ENCODE measurements around the gene AOPEP.
"Not testable (repeated sequence)": the region's sequence is repeated elsewhere in the genome, so short reads cannot be mapped to it uniquely, and the experiment has no call there.

AOPEP gene

DNA sequence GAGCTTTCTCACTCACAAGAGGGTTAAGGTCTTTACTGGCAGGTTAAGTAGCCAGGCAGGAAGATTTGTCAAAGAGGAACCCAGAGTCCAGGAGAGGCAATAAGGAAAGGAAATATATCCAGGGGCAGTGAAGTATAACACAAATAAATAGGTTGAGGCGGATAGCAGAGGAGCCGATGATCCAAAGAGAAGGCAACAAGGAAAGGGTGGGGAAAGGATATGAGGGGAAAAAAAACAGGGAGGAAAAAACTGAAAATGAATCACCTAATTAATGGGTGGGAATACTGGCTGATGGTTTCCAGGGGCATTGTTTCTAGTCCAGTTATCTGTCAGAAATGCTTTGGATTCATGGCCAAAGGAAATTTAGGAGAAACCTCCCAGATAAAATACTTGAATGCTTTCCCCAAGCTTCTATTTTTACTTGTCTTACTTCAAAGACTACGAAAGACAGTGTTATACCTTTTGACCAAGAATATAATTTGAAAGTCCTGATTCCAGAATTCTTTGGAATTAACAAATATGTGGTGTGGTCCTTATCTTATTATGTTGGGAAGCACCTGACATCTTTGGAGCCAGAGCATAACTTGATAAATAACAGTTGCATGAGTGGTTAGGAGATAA lies 146.5 kb downstream of the AOPEP start:
- H2AFZ ChIP-seq (ENCODE audit: low read length), result no peak overlapping the region
- peaks cover 24% of the 10 kb centered on the region for H3K4me1 ChIP-seq (ENCODE audit: insufficient read depth, low read length, severe bottlenecking)
- no peak overlapping the region for H3K4me2 ChIP-seq (ENCODE audit: low read length)

DNA sequence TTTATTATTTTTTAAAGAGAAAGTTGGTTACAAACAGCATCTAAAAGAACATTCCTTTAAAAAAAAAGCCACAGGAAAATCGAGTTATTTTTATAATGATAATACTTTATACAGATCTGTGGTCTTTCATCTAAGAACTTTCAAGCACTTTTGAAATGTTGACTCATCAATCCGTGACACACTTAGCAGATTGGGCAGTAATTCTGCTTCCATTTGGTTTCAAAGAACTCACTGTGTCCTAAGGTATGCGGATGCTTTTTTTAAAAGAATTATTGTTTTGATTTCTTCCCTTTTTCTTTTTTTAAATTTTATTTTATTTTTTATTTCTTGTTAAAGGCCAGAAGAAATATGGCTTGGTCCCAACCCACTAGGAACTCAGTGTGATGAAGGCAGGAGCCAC lies 147.8 kb downstream of the AOPEP start:
- Histone ChIP-seq H3K4me2 (ENCODE audit: low read length) (no peak overlapping the region), H3K27me3 (ENCODE audit: insufficient read depth, low read length) (no peaks in the 10 kb centered on the region), H3K79me2 (ENCODE audit: insufficient read depth, low read length) (no peaks in the 10 kb centered on the region), H2AFZ (ENCODE audit: low read length) (no peak overlapping the region), H3F3A (ENCODE audit: insufficient read depth, low read length) (peaks cover 9% of the 10 kb centered on the region; the same call in 1 of the 2 replicates), H3K9me2 (ENCODE audit: low read depth, low read length) (no peaks in the 10 kb centered on the region), H3K27ac (ENCODE audit: low read depth, low read length, poor library complexity, severe bottlenecking) (no peak overlapping the region), H3K4me3 (ENCODE audit: low read depth, low read length, poor library complexity, severe bottlenecking) (no peak overlapping the region), H3K9me3 (ENCODE audit: low read length) (no peaks in the 10 kb centered on the region), H3K4me1 (ENCODE audit: insufficient read depth, low read length, severe bottlenecking) (peaks cover 20% of the 10 kb centered on the region), H4K20me1 (ENCODE audit: insufficient read depth, low read length) (no peaks in the 10 kb centered on the region), H3K36me3 (ENCODE audit: insufficient read depth, low read length) (no peaks in the 10 kb centered on the region), H3K9ac (ENCODE audit: low read length) (no peak overlapping the region)
- TF ChIP-seq, protein P1, sequence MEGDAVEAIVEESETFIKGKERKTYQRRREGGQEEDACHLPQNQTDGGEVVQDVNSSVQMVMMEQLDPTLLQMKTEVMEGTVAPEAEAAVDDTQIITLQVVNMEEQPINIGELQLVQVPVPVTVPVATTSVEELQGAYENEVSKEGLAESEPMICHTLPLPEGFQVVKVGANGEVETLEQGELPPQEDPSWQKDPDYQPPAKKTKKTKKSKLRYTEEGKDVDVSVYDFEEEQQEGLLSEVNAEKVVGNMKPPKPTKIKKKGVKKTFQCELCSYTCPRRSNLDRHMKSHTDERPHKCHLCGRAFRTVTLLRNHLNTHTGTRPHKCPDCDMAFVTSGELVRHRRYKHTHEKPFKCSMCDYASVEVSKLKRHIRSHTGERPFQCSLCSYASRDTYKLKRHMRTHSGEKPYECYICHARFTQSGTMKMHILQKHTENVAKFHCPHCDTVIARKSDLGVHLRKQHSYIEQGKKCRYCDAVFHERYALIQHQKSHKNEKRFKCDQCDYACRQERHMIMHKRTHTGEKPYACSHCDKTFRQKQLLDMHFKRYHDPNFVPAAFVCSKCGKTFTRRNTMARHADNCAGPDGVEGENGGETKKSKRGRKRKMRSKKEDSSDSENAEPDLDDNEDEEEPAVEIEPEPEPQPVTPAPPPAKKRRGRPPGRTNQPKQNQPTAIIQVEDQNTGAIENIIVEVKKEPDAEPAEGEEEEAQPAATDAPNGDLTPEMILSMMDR (IDR thresholded peaks at IDR 0.05; ENCODE audit: low read length), result no peak
- no peak for TF ChIP-seq EZH2 (IDR thresholded peaks at IDR 0.05; ENCODE audit: borderline replicate concordance, low read length)

More for the DNA sequence above, 146.5 kb downstream of the AOPEP start:
- Histone ChIP-seq H3K9ac (ENCODE audit: low read length) (no peak overlapping the region), H4K20me1 (ENCODE audit: insufficient read depth, low read length) (no peaks in the 10 kb centered on the region), H3K4me3 (ENCODE audit: low read depth, low read length, poor library complexity, severe bottlenecking) (no peak overlapping the region), H3K27me3 (ENCODE audit: insufficient read depth, low read length) (no peaks in the 10 kb centered on the region), H3K36me3 (ENCODE audit: insufficient read depth, low read length) (no peaks in the 10 kb centered on the region), H3K9me2 (ENCODE audit: low read depth, low read length) (no peaks in the 10 kb centered on the region), H3K27ac (ENCODE audit: low read depth, low read length, poor library complexity, severe bottlenecking) (no peak overlapping the region), H3K9me3 (ENCODE audit: low read length) (no peaks in the 10 kb centered on the region), H3F3A (ENCODE audit: insufficient read depth, low read length) (peaks cover 9% of the 10 kb centered on the region; the same call in 1 of the 2 replicates), H3K79me2 (ENCODE audit: insufficient read depth, low read length) (no peaks in the 10 kb centered on the region)
- TF ChIP-seq, protein P1 (IDR thresholded peaks at IDR 0.05; ENCODE audit: low read length), result no peak
- TF ChIP-seq EZH2 (IDR thresholded peaks at IDR 0.05; ENCODE audit: borderline replicate concordance, low read length), result no peak

DNA sequence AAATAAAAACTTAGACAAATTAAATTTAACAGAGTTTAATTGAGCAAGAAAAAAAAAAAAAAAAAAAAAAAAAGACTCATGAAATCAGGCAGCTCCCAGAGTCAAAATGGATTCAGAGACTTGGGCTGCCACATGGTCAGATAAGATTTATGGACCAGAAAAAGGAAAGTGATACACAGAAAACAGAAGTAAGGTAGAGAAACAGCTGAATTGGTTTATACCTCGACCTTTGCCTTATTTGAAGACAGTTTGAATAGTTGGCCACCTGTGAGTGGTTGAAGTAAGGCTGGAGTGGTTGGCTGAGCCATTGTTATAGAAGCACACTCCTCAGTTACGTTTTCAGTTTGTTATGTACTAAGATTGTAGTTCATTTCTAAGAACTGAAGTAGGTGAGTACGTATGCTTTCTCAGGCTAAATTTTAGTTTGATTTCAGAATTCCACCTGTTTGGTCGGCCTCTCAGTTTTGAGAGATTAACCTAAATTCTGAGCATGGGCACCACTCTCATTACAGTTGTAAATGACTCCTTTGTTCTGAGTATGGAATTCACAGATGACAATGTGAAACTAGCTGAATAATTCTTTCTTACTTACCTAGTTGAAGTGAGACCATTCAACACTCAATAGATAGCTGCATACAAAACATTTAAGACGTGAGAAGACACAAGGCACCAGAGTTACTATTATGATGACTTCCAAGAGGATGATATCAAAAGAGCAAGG lies 149.0 kb downstream of the AOPEP start:
- H3K36me3 ChIP-seq (ENCODE audit: insufficient read depth, low read length), result no peaks in the 10 kb centered on the region
- H3F3A ChIP-seq (ENCODE audit: insufficient read depth, low read length), result peaks cover 9% of the 10 kb centered on the region; the same call in 1 of the 2 replicates
- peaks cover 20% of the 10 kb centered on the region for H3K4me1 ChIP-seq (ENCODE audit: insufficient read depth, low read length, severe bottlenecking)
- no peak overlapping the region for H3K9ac ChIP-seq (ENCODE audit: low read length)
- no peaks in the 10 kb centered on the region for H3K27me3 ChIP-seq (ENCODE audit: insufficient read depth, low read length)
- H2AFZ ChIP-seq (ENCODE audit: low read length), result no peak overlapping the region
- no peaks in the 10 kb centered on the region for H3K9me2 ChIP-seq (ENCODE audit: low read depth, low read length)
- no peaks in the 10 kb centered on the region for H4K20me1 ChIP-seq (ENCODE audit: insufficient read depth, low read length)
- no peaks in the 10 kb centered on the region for H3K9me3 ChIP-seq (ENCODE audit: low read length)
- H3K4me2 ChIP-seq (ENCODE audit: low read length), result no peak overlapping the region
- H3K4me3 ChIP-seq (ENCODE audit: low read depth, low read length, poor library complexity, severe bottlenecking), result no peak overlapping the region
- H3K27ac ChIP-seq (ENCODE audit: low read depth, low read length, poor library complexity, severe bottlenecking), result peak overlapping the region; percentile 1
- H3K79me2 ChIP-seq (ENCODE audit: insufficient read depth, low read length), result no peaks in the 10 kb centered on the region
- TF ChIP-seq EZH2 (IDR thresholded peaks at IDR 0.05; ENCODE audit: borderline replicate concordance, low read length), result no peak
- TF ChIP-seq, protein P1 (IDR thresholded peaks at IDR 0.05; ENCODE audit: low read length), result no peak

DNA sequence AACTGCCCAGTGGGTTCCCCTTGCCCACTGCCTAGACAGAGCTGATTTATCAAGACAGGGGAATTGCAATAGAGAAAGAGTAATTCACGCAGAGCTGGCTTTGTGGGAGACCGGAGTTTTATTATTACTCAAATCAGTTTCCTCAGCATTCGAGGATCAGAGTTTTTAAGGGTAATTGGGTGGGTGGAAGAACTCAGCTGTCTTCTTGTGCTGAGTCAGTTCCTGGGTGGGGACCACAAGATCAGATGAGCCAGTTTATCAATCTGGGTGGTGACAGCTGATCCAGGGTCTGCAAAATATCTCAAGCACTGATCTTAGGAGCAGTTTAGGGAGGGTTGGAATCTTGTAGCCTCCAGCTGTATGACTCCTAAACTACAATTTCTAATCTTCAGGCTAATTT lies 152.3 kb downstream of the AOPEP start:
- not testable (repeated sequence) for H3K4me2 ChIP-seq (ENCODE audit: low read length); H3K79me2 ChIP-seq (ENCODE audit: insufficient read depth, low read length); H3K9me2 ChIP-seq (ENCODE audit: low read depth, low read length); H3K36me3 ChIP-seq (ENCODE audit: insufficient read depth, low read length); H3K9ac ChIP-seq (ENCODE audit: low read length); H2AFZ ChIP-seq (ENCODE audit: low read length); H3K27ac ChIP-seq (ENCODE audit: low read depth, low read length, poor library complexity, severe bottlenecking); H4K20me1 ChIP-seq (ENCODE audit: insufficient read depth, low read length); H3K4me3 ChIP-seq (ENCODE audit: low read depth, low read length, poor library complexity, severe bottlenecking); H3K9me3 ChIP-seq (ENCODE audit: low read length); H3K27me3 ChIP-seq (ENCODE audit: insufficient read depth, low read length); H3F3A ChIP-seq (ENCODE audit: insufficient read depth, low read length)
- H3K4me1 ChIP-seq (ENCODE audit: insufficient read depth, low read length, severe bottlenecking), result peaks cover 45% of the 10 kb centered on the region

All from OCI-LY1 (cell line).